BE2C (cell line): ENCODE measurements around the gene PHTF1.

ENCODE experiments used
- DNase-seq: peaks from one replicate; pipeline ENCODE4 v3.0.0-alpha.2; 2020
- H3K27me3 ChIP-seq: fragments of 250-450 bp; sonication (Bioruptor Pico); 2 replicates; pipeline ENCODE4 v1.5.1; 2020; ENCODE audit warnings: mild to moderate bottlenecking
- H3K36me3 ChIP-seq: fragments of 250-450 bp; sonication (Bioruptor Pico); 2 replicates; pipeline ENCODE4 v1.5.1; 2020; ENCODE audit warnings: mild to moderate bottlenecking
- H3K4me1 ChIP-seq: fragments of 250-450 bp; sonication (Bioruptor Pico); 2 replicates; pipeline ENCODE4 v1.5.1; 2020
- H3K4me3 ChIP-seq: 2 replicates; pipeline ENCODE4 v1.5.1; 2011; ENCODE audit warnings: low read depth, low read length
- H3K9me3 ChIP-seq: fragments of 250-450 bp; sonication (Bioruptor Pico); 2 replicates; pipeline ENCODE4 v1.5.1; 2020
- TF ChIP-seq, protein P1 (sequence below): IDR thresholded peaks from 2 replicates; pipeline ENCODE4 v1.5.1; 2012; ENCODE audit warnings: mild to moderate bottlenecking, low read depth, low read length

PHTF1 gene

DNA sequence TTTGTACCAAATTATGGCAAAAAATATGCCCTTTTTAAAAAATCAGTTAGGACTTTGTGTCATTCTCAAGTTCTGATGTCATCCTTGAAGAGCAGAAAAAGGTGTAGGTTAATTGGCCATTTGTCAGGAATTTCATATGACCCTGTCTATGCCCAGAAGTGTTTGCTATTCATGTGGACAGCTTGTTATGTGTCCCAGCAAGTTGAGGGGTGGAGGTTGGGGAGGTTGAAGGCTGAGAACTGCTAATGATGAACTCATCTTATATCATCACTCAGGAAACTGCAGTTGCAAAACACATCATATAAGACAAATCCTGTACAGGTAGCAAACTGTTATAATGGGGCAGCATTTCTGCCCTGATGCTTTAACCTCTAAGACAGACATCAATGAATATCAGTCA is 106.5 kb downstream of the PHTF1 start:
- no peaks in the 10 kb centered on the region for H3K27me3 ChIP-seq

DNA sequence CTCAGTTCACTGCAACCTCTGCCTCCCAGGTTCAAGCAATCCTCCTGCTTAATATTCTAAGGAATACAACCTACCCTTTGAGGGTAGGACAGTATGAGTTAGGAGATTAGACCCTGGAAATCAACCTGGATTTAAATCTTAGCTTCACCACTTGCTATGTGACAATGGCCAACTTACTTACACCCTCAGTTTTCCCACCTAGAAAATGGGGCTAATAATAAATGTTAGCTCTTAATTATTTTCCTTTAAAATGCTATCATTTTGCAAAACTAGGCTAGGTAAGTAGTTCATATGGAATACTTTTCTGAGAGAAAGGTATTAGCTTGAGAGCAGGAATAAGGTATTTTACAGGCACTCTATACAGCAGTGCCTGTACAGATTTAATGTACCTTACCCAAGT is 110.8 kb downstream of the PHTF1 start:
- Histone ChIP-seq H3K4me1 (no peaks in the 10 kb centered on the region), H3K27me3 (no peaks in the 10 kb centered on the region), H3K4me3 (no peak overlapping the region), H3K36me3 (peaks cover 51% of the 10 kb centered on the region), H3K9me3 (no peaks in the 10 kb centered on the region)
- TF ChIP-seq, protein P1, sequence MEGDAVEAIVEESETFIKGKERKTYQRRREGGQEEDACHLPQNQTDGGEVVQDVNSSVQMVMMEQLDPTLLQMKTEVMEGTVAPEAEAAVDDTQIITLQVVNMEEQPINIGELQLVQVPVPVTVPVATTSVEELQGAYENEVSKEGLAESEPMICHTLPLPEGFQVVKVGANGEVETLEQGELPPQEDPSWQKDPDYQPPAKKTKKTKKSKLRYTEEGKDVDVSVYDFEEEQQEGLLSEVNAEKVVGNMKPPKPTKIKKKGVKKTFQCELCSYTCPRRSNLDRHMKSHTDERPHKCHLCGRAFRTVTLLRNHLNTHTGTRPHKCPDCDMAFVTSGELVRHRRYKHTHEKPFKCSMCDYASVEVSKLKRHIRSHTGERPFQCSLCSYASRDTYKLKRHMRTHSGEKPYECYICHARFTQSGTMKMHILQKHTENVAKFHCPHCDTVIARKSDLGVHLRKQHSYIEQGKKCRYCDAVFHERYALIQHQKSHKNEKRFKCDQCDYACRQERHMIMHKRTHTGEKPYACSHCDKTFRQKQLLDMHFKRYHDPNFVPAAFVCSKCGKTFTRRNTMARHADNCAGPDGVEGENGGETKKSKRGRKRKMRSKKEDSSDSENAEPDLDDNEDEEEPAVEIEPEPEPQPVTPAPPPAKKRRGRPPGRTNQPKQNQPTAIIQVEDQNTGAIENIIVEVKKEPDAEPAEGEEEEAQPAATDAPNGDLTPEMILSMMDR: no peak
- no peak for DNase-seq

More for the DNA sequence above, 106.5 kb downstream of the PHTF1 start:
- Histone ChIP-seq H3K9me3 (no peaks in the 10 kb centered on the region), H3K4me1 (peaks cover 8% of the 10 kb centered on the region), H3K36me3 (peaks cover 50% of the 10 kb centered on the region), H3K4me3 (no peak overlapping the region)
- DNase-seq: no peak
- TF ChIP-seq, protein P1: no peak

- Histone ChIP-seq H3K27me3 (no peaks in the 10 kb centered on the region), H3K36me3 (peaks cover 51% of the 10 kb centered on the region), H3K4me1 (no peaks in the 10 kb centered on the region), H3K9me3 (no peaks in the 10 kb centered on the region), H3K4me3 (no peak overlapping the region)
- no peak for DNase-seq
- TF ChIP-seq, protein P1: no peak
These were observed 112.1 kb downstream of the PHTF1 start for GRCh38 chr1:113647164-113647563.
